Endodermal cell (in vitro differentiated cells): Measurements from ENCODE around the gene CHD5. TPM values are rescaled to one million over a fixed set of nuclear protein-coding genes. Genes with fewer than 3 reads are reported as not detected.

Experiments
- DNase-seq: peaks from one replicate; pipeline ENCODE4 v3.0.0-alpha.2; 2017
- H3K27ac ChIP-seq: 2 replicates; pipeline ENCODE4 v1.5.1; 2013; ENCODE audit warnings: mild to moderate bottlenecking, low read depth, low read length, moderate library complexity
- H3K27me3 ChIP-seq: 2 replicates; pipeline ENCODE4 v1.6.1; 2013; ENCODE audit warnings: mild to moderate bottlenecking, low read length, moderate library complexity; ENCODE audit not compliant: insufficient read depth, control insufficient read depth, poor library complexity, severe bottlenecking
- H3K36me3 ChIP-seq: 2 replicates; pipeline ENCODE4 v1.7.0; 2013; ENCODE audit warnings: mild to moderate bottlenecking, low read length, moderate library complexity; ENCODE audit not compliant: control insufficient read depth, insufficient read depth
- H3K4me1 ChIP-seq: one replicate; pipeline ENCODE4 v1.7.0; 2013; ENCODE audit warnings: low read length; ENCODE audit not compliant: control insufficient read depth, insufficient read depth
- H3K4me3 ChIP-seq: 2 replicates; pipeline ENCODE4 v1.5.1; 2013; ENCODE audit warnings: mild to moderate bottlenecking, low read length, moderate library complexity
- H3K9ac ChIP-seq: 2 replicates; pipeline ENCODE4 v1.6.1; 2013; ENCODE audit warnings: mild to moderate bottlenecking, low read length, moderate library complexity; ENCODE audit not compliant: poor library complexity, severe bottlenecking; ENCODE audit errors: extremely low read depth
- H3K9me3 ChIP-seq: 2 replicates; pipeline ENCODE4 v1.6.1; 2013; ENCODE audit warnings: mild to moderate bottlenecking, low read length, moderate library complexity; ENCODE audit not compliant: control insufficient read depth
- H3K27ac Mint-ChIP-seq: 2 replicates; pipeline ENCODE4 v1.8.0; 2020; ENCODE audit warnings: mixed read lengths
- H3K27me3 Mint-ChIP-seq: 2 replicates; pipeline ENCODE4 v1.8.0; 2021; ENCODE audit warnings: mild to moderate bottlenecking, mixed read lengths; ENCODE audit not compliant: insufficient read depth
- H3K36me3 Mint-ChIP-seq: 2 replicates; pipeline ENCODE4 v1.8.0; 2020; ENCODE audit warnings: low read depth, mixed read lengths
- H3K4me1 Mint-ChIP-seq: 2 replicates; pipeline ENCODE4 v1.8.0; 2020; ENCODE audit warnings: mixed read lengths
- H3K4me3 Mint-ChIP-seq: 2 replicates; pipeline ENCODE4 v1.8.0; 2020; ENCODE audit warnings: mild to moderate bottlenecking, moderate library complexity, mixed read lengths
- H3K9me3 Mint-ChIP-seq: 2 replicates; pipeline ENCODE4 v1.8.0; 2020; ENCODE audit warnings: mild to moderate bottlenecking, mixed read lengths
- WGBS, 2 experiments: methylation state at CpG; one replicate each; pipeline versions ENCODE4 v1.1.5 to v1.1.7; 2013; ENCODE audit warnings: missing lambda C conversion rate in 2 of 2, mixed read lengths in 1 of 2; ENCODE audit not compliant: insufficient coverage in 1 of 2, insufficient read length in 1 of 2; 5-methylcytosine and 5-hydroxymethylcytosine counted together
- total RNA-seq, 2 donors: library from RNA; stranded (reverse); fragmentation: NEBNext Ultra II Directional in 1 of 2; extraction: Animal tissue kit (Norgen Biotek cat#: 25700) in 1 of 2; gene quantifications; 2 replicates in 1 of 2; 3 replicates in 1 of 2; pipeline ENCODE4 v1.2.1, GENCODE V29; 2021
- TF ChIP-seq, protein P1 (sequence below): fragments of 200-600 bp; sonication (generic); conservative IDR thresholded peaks from 2 replicates; pipeline ENCODE4 v1.5.0; 2021; ENCODE audit warnings: antibody characterized with exemption, mild to moderate bottlenecking

Gene CHD5
- total RNA-seq, 2 donors from 2014 or later, result 0.40 to 0.69 TPM

DNA sequence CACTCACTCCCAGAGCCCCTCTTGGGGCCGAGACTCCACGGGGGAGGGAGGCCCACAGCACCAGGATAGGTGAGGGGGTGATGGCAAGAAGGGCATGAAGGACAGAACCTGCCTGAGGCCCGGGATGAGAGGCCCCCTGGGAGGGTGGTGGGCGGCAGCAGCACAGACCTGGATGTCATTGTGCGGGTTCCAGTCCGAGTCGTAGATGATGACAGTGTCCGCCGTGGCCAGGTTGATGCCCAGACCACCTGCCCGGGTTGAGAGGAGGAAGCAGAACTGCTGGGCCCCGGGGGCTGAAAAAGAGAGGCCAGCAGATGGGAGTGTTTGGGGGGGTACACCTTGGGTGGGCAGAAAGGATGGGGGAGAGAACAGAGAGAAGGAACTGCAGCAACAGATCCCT lies 50.1 kb downstream of the CHD5 start:
- Histone ChIP-seq H3K36me3 (no peaks in the 10 kb centered on the region), H3K9me3 (no peaks in the 10 kb centered on the region), H3K27ac (no peak overlapping the region), H3K27me3 (no peaks in the 10 kb centered on the region), H3K4me1 (no peaks in the 10 kb centered on the region), H3K4me3 (no peak overlapping the region), H3K9ac (no peak overlapping the region)
- Mint-ChIP-seq H3K4me3 (no peak overlapping the region), H3K4me1 (no peaks in the 10 kb centered on the region), H3K9me3 (peaks cover 6% of the 10 kb centered on the region), H3K36me3 (no peaks in the 10 kb centered on the region), H3K27me3 (peaks cover 39% of the 10 kb centered on the region), H3K27ac (no peak overlapping the region)
- TF ChIP-seq, protein P1, sequence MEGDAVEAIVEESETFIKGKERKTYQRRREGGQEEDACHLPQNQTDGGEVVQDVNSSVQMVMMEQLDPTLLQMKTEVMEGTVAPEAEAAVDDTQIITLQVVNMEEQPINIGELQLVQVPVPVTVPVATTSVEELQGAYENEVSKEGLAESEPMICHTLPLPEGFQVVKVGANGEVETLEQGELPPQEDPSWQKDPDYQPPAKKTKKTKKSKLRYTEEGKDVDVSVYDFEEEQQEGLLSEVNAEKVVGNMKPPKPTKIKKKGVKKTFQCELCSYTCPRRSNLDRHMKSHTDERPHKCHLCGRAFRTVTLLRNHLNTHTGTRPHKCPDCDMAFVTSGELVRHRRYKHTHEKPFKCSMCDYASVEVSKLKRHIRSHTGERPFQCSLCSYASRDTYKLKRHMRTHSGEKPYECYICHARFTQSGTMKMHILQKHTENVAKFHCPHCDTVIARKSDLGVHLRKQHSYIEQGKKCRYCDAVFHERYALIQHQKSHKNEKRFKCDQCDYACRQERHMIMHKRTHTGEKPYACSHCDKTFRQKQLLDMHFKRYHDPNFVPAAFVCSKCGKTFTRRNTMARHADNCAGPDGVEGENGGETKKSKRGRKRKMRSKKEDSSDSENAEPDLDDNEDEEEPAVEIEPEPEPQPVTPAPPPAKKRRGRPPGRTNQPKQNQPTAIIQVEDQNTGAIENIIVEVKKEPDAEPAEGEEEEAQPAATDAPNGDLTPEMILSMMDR, result no peak
- 78 to 90% methylated on average over 2 to 11 of the region's 11 CpGs for WGBS, 2 experiments
- no peak for DNase-seq

DNA sequence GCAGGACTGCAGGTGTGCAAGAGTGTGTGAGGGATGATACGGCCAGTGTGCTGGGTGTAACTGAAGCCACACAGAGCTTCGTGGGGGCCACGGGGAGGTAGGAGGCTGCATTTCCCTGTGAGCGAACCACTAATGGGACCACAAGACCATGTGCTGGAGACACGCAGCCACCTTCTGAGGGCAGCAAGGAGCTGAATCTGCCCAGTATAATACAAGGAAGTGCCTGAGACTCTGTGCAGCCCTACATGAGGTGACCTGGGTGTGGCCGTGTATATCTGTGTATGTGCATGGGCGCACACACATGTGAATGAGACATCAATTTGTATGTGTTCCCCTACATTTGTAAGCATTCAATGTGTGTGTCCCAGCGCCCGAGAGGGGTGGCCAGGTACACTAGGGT lies 50.8 kb downstream of the CHD5 start:
- TF ChIP-seq, protein P1, result no peak
- no peak overlapping the region for H3K4me3 ChIP-seq
- H3K27me3 Mint-ChIP-seq, result peaks cover 39% of the 10 kb centered on the region
- WGBS, 2 experiments, result 92 to 94% methylated on average over 6 to 9 of the region's 9 CpGs
- peaks cover 6% of the 10 kb centered on the region for H3K9me3 Mint-ChIP-seq
- H3K27me3 ChIP-seq, result no peaks in the 10 kb centered on the region
- no peak overlapping the region for H3K27ac ChIP-seq
- H3K4me3 Mint-ChIP-seq, result no peak overlapping the region
- H3K9ac ChIP-seq, result no peak overlapping the region
- H3K4me1 ChIP-seq, result no peaks in the 10 kb centered on the region
- H3K4me1 Mint-ChIP-seq, result no peaks in the 10 kb centered on the region
- no peaks in the 10 kb centered on the region for H3K36me3 Mint-ChIP-seq
- no peak for DNase-seq
- H3K27ac Mint-ChIP-seq, result no peak overlapping the region
- no peaks in the 10 kb centered on the region for H3K36me3 ChIP-seq
- H3K9me3 ChIP-seq, result no peaks in the 10 kb centered on the region

DNA sequence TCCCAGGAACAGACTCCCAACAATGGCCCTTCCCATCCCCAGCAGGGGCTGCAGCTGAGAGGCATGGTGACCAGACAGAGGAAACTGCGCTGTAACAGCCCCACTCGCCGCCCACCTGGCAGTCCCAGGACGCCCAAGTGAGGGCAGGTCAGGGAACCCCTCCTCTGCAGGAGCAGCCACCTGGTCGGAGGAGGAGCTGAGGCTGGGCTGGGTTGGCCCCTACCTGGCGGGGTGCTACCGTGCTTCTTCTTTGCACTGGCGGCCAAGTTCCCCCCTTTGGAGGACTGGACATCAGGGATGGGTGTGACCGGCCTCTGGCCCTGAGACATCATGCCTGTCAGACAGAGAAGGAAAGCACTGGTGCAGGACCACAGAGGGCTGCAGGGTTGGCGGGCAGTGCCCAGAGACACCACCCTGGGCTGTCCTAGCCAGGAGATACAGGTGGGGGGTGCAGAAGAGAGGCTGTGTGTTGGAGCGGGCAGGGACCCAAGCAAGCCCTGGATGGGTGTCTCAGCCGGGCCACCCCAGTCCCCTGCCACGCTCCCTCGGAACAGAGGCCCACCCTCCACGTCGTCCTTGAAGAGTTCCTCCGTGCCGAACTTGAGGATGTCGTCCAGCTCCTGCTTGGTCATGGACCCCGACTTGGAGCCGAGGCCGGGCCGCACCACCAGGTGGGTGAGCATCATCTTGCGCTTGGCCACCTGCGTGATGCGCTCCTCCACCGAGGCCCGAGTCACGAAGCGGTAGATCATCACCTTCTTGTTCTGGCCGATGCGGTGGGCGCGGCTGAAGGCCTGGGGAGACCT lies 51.6 kb downstream of the CHD5 start:
- peaks cover 6% of the 10 kb centered on the region for H3K9me3 Mint-ChIP-seq
- no peak for DNase-seq
- Histone ChIP-seq H3K4me1 (no peaks in the 10 kb centered on the region), H3K9me3 (no peaks in the 10 kb centered on the region), H3K9ac (no peak overlapping the region), H3K4me3 (no peak overlapping the region), H3K27ac (no peak overlapping the region), H3K36me3 (no peaks in the 10 kb centered on the region), H3K27me3 (no peaks in the 10 kb centered on the region)
- H3K27me3 Mint-ChIP-seq, result peaks cover 39% of the 10 kb centered on the region
- 94 to 97% methylated on average over 18 to 34 of the region's 34 CpGs for WGBS, 2 experiments
- TF ChIP-seq, protein P1, result no peak
- H3K4me1 Mint-ChIP-seq, result no peaks in the 10 kb centered on the region
- no peaks in the 10 kb centered on the region for H3K36me3 Mint-ChIP-seq
- H3K27ac Mint-ChIP-seq, result no peak overlapping the region
- H3K4me3 Mint-ChIP-seq, result no peak overlapping the region
